Effector CD4-positive, alpha-beta T cell (primary cell): ENCODE results near the gene NCS1.
"Not testable (repeated sequence)": the region's sequence is repeated elsewhere in the genome, so short reads cannot be mapped to it uniquely, and the experiment has no call there.

ENCODE experiments used
- DNase-seq: peaks from one replicate; pipeline ENCODE4 v3.0.0-alpha.2; 2020

NCS1 gene

DNA sequence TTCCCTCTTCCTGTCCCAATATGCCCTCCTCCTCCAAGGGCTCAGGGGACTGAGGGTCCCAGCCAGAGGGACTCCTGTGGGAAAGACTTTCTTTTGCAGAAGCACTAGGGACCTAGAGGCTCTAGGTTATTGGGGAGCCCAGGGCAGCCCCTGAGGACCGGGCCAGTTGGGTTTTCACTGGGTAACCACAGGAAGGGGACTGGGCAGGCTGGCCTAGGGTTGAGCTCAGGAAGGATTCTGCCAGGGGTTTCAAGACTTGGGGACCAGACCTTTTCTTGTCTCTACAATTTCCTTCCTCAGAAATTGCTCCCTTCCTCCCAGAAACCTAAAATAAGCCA, 69.0 kb downstream of the NCS1 start:
- no peak for DNase-seq

DNA sequence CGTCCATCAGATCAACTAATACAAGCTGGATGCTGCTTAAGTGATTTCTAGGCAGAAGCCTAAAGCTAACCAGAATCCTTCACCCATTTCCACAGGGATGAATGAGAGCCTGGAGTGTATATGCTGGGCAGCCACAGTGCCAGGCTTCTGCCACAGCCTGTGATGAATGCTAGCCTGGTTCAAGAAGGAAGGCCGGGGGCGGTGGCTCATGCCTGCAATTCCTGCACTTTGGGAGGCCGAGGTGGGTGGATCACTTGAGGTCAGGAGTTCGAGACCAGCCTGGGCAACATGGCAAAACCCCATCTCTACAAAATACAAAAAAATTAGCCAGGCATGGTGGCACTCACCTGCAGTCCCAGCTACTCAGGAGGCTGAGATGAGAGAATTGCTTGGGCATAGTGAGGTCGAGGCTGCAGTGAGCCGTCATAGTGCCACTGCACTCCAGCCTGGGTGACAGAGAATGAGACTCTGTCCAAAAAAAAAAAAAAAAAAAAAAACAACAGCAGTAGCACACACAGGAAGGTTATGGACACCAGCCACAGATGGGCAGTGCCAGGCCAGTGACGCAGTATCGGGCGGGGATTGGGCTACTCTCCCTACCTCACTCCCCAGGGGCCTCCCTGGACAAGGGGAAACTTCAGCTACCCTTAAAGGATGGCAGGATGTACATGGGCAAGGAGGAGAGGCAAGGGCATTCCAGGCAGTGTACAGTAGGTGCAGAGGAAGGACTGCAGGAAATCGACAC, 70.2 kb downstream of the NCS1 start:
- DNase-seq, result no peak

DNA sequence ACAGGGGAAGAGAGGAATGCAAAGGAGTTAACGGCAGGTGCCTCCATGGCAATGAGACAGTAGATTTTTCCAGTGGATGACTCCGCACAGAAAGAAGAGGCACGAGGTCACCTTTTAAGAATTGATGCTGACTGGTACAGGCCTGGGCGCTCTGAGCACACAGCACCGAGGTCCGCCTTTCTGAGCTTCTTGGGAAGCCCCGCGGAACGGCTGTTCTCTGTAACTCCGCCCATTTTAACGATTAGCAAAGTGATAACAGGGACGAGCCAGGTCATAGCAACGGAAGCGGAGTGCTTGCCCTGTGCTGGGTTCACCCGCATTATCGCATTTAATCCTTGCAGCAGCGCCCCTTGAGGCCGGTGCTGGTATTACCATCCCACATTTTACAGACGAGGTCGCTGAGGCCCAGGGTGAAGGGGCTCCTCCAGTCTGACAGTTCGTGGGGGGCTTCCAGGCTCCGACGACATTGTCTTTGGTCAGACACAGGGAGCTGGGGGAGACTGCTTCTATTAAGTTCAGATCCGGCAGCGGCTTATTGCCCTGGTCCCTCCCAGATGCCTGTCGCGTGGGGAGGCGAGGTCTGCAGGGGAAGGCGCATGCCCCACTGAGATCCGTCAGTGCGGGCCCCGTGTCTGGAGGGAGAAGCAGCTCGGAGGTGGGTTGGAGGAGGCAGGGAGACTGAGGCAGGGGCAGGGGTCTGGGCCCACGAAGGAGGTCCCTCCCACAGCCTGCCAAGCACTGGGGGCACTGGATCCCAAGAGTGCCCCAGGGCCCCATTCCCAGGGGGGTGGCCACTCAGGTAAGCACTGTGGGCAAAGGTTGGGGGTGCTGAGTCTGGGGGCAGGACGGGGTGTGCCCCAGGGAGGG, 71.0 kb downstream of the NCS1 start:
- DNase-seq, result peak; percentile 74

DNA sequence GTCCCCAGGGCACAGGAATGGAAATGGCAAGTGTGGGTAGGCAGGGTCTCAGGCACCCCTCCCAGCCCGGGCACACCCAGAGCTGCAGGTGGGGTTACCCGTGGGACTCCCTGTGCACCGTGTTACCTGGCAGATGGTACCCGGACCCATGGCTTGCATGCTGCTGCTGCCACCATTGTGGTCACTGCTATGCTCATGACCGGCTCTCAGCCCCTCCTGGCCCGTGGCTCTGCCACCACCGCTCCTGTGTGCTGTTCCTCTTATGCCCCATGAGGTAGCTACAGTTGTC, 71.6 kb downstream of the NCS1 start:
- no peak for DNase-seq

DNA sequence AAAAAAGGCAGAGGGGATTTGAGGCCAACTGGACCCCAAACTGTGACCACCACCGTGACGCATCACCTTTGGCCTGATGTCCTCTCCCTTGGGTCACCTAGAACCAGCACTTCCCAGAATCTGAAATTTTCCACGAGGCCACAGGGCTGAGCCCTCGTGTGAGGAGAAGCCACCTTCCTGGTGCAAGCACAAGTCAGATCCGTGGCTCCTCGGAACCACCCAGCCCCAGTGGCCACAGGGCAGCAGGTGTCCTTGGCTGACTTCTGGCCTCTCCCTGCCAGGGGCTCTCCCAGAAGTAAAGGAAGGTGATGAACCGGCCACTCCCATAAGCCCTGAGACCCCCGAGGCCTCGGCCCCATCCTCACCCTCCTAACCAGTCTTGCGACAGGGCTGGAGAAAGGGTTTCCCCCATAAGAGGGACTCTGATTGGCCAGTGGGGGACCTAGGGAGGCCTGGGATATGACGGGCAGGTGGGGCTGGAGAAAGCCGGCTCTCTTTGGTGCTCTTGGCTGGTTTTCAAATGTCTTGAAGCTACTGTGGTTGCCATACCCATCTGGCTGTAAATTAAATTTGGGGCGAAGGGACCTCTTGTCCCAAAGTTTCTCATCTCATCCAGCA, 72.5 kb downstream of the NCS1 start:
- DNase-seq, result no peak

DNA sequence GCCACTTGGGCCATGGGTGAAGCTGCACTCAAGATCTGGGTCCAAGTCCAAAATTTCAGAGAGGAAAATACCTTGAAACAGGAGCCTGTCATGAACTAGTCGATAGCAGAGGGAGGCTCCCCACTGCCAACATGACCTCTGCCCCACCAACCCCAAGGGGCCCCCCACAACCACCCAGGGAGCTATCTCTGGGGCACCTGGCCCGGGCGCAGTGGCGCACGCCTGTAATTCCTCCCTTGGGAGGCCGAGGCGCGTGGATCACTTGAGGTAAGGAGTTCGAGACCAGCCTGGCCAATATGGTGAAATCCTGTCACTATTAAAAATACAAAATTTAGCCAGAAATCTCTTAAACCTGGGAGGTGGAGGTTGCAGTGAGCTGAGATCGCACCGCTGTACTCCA, 73.3 kb downstream of the NCS1 start:
- DNase-seq, result no peak

DNA sequence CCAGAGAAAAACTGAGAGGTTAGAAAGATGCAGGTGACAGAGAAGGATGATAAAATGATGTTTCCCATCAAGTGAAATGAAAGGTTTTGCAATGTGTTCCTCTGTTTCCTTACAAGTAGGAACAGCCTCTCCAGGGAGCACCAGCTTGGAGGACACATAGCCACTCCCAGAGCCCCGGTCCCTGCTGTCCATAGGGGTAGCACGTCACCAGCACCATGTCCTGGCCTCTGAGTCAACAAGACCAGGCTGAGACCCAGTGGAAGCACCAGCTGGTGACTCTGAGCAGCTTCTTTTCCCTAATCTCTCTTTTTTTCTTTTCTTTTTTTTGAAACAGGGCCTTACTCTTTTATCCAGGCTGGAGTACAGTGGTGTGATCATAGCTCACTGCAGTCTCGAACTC, 73.9 kb downstream of the NCS1 start:
- no peak for DNase-seq

DNA sequence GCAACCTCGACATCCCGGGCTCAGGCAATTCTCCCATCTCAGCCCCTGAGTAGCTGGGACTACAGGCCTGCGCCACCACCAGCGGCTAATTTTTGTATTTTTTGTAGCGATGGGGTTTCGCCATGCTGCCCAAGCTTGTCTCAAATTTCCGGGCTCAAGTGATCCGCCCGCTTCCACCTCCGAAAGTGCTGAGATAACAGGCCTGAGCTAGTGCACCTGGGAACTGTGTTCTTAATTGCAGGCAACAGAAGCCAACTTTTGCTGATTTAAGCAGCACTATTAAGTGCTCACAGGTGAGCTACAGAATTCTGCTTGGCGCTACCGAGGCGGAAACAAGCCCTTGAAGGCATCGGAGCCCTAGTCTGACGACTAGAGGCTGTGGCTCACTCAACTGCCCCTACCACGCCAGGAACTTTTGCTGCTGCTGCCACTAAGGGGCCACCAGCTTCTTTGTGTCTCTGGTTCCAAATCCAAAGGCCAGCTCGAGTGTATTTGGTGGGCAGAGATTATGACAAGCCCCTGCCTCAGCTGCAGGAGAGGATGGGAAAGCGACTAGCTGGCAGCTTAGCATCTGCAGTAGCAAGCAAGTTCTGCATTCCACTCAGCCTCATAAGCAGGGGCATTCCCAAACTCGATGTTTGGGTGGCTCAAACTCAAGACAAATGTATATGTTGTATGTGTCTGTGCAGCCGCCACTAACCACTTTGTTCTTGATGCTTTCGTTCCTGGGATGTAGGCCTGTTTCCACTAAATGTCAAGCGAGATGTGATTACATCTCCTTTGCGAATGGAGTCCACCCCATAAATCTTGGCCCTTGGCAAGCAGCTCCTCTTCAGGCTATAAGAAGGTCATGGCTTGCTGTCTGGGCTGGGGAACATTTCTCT, 82.8 kb downstream of the NCS1 start:
- DNase-seq, result no peak

DNA sequence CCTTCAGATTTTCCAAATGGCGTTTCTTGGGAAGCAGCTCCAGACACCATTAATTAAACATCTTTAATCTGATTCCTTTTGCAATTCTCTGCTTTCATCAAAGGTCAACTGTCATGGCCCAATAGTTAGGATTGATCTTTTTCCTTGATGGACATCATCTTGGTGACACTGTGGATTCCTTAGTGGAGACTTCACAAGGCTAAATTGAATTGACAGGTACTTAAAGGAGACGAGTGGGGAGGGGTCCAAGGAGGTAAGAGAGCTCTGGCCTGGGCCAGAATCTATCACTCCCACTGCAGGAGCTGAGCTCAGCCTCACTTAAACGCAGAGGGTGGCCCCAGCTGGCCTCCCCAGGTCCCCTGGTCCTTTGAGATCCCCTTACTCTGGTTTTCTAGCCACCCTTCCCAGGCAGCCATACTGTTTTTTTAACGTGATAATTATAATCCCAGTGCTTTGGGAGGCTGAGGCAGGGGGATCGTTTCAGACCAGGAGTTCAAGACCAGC, 83.5 kb downstream of the NCS1 start:
- DNase-seq, result no peak

DNA sequence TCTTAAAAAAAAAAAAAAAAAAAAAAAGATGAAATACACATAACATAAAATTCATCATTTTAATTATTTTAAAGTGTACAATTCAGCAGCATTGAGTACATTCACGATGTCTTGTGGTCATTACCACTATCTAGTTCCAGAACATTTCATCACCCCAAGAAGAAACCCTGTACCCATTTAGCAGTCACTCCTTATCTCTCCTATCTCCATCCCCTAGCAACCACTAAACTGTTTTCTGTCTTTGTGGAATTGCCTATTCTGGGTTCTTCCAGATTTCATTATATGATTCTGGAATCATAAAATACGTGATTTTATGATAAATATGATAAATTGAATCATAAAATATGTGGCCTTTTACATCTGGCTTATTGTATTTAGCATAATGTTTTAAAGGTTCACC, 84.4 kb downstream of the NCS1 start:
- DNase-seq, result no peak

DNA sequence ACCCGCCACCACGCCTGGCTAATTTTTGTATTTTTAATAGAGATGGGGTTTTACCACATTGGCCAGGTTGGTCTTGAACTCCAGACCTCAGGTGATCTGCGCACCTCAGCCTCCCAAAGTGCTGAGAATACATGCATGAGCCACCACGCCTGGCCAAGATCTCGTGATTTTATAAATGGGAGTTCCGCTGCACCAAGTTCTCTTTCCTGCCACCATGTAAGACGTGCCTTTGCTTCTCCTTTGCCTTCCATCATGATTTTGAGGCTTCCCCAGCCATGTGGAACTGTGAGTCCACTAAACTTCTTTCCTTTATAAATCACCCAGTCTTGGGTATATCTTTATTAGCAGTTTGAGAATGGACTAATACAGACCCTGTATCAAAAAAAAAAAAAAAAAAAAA, 85.9 kb downstream of the NCS1 start:
- not testable (repeated sequence) for DNase-seq

DNA sequence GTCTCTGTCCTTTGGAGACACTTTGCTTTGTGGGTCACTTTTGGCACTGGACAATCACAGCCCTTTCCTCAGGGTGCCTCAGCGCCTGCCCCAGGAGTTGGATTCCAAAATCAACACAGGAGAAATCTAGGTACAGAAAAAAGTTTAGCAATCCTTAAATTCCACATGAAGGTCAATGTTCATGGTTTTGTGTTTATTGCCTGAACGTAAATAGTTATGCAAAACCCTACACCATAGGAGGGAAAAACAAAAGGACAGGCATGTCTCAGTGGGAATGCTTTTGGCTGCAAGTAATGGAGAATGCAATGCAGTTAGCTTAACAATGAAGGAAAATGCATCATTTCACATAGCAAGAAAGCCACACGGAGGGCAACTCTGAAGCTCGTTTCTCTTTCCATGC, 86.8 kb downstream of the NCS1 start:
- no peak for DNase-seq

DNA sequence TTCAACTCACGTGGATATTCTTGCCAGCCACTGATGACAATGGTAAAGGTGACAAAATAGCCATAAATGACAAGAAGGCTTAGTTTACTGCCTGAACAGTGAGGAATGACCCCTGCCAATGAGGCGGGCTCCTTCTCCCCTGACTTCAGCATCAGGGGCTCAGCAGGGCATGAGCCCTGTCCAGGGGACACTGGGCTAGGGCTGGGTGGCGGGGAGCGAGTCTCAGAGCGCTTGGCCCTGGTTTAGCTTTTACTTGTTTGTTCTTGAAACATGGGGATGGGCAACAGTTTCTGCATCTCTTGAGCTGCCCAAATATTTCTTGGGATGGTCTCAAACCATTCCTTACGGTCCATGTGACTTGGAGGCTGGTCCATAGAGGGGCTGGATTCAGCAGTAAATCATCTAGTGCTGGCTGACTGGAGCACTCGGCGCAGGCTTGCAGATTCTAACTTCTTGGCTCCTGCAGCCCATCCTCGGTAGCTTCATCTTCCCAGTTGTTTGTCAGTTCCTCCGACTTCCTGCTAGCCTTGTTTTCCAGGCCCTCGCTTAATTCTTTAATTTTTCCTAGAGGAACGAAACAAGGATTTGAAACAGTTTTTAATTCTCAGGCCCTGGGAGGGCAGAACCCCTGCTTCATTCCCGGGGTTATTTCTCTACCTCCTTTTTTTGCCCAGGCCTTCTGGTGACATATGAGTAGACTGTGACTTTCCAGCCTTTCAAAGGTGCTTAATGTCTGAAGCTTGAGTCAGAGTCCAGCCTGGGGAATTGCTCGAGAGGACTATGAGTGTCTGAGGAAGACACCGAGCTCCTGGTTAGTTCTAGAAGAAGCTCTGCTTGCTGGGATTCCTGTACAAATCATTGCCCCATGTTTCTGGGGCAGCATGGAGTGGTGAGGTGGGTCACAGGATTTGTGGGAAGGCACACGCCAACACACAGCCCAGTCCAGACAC, 88.9 kb downstream of the NCS1 start:
- DNase-seq, result no peak

DNA sequence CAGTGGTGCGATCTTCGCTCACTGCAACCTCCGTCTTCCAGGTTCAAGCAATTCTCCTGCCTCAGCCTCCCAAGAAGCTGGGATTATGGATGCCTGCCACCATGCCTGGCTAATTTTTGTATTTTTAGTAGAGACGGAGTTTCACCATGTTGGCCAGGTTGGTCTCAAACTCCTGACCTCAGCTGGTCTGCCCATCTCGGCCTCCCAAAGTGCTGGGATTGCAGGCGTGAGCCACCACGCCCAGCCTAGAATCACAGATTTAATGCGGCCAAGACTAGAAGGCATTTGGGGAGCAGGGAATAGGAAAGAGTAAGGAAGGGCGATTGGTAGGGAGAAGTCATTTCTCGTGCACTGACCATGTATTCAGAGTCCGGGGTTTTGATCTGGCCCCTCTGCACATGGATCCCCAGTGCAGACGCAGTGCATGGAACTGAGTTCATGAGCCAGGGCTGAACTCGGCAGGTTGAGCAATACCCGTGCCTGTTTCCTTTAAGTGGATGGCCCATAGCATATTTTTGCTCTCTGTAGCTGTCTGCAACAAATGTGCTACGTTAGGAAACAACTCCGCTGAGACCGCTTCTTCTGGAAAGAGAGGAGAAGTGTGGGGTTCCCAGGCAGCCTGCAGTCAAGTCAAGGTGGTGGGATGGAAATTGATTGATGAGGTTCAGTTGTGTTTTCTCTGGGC, 90.0 kb downstream of the NCS1 start:
- DNase-seq, result no peak

DNA sequence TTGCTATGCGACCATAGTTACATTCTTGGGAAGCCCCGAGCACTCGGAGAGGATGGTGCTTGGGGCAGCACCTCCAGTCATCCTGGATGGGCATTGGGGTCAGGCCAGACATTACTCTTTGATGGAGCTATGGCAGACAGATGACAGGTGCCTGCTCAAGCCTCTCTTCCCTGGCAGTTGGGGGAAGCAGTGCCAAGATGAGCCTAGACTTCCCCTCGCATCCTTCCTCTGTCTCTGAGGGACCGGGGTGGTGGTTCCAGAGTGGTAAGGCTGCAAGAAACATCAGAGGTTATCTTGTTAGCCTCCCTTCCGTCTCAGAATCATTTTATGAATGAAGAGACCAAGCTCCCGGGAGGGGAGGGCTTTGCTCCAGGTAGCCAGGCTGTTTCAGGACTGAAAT, 90.6 kb downstream of the NCS1 start:
- DNase-seq, result no peak

DNA sequence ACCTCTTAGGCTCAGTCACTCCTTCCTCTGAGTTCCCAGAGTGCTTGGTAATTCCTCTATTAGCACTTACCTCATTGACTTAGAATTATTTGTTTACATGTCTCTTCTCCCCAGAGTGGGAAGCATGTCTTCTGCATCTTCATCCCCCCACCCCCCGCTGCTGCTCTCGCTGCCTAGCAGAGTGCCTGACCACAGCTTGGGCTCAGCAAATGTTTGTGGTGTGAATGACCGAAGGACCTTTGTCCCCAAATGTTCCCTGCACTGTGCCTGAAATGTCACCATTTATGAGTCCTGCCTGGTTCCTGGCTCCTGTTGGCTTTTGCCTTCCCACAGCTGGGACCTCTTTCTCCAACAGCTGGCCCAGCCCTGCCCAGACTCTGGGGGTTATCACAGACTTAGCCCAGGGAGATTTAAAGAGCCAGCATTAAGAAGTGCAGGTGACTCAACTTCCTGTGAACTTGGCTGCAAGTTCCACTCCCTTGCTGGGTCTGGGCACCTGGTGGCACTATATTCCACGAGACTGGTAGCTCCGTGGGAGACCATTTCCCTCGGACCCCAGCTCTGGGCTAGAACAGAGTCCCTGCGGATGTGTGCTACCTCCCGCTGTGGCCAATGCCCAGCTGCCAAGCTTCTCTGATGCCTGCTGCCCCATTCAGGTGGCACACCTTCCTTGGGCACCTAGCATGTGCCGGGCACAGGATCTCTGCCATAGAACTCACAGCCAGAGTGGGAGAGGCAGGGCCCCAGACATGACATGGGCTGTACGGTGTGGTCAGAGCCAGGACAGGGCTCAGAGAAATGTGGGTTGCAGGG, 91.6 kb downstream of the NCS1 start:
- DNase-seq, result no peak

DNA sequence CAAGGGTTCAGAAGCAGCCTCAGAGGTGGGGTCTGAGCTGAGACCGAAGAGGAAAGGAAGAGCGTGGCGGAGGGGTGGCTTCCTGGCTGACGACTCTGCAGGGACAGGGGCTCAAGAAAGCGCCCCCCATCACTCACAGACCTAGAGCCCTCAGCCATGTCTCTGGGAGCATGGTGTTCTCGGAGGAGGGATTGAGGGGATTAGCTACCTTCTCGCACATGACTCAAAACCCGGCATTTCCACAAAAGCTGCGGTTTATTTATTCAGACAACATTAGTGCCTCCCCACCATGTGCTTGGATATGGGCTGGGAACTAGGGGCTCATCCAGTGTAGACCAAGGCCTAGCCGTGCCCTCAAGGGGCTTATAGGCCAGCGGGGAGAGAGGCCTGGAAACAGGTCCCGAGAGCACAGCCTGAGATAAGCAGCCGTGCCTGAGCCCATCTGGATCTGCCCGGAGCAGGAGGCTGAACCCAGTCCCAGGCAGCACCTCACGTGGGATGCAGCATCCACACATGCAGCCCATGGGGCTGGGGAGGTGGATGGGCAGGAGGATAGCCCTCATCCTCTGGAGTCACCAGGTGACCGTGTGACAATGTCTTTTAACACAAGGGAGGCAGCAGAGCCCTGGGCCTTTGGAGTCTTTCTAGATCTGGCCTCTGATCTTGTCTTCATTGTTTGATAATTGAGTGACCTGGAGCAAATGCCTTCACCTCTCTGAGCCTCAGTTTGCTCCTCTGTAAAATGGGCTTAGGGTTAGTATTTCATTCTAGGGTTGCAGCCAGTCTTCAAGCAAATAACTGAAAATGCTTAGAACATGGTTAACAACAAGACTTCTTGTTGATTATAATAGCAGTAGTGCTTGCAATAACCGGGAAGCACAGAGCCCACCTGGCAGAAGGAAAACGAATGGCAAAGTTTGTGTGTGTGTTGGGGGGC, 92.5 kb downstream of the NCS1 start:
- DNase-seq, result no peak

DNA sequence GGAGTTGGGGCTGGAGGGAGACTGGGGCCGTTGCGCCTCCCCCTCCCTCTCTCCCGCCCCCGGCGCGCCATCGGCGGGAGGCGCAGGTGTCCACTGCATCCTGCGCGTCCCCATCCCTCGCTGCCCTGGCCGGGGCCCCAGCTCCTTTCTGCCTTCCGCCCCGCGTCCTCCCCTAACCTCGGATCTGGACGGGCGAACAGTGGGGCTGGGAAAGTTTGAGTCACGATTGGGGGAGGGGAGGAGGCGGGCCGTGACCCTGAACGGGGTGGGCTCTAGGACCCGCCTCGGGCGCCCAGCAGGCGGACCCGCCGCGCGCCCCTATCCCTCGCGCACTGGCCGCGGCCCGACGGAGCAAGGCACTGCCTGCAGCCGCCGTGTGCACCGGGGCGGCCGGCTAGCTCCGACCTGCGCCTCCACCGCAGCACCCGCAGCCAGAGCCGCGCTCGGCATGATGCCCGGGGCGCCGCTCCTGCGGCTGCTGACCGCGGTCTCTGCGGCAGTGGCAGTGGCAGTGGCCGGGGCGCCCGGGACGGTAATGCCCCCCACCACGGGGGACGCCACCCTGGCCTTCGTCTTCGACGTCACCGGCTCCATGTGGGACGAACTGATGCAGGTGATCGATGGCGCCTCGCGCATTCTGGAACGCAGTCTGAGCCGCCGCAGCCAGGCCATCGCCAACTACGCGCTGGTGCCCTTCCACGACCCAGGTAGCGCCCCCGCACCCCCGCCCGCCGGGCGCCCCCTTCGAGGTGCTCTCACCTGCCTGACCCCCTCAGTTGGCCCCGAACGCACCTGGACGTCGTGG, 93.4 kb downstream of the NCS1 start, which contains the start of gene HMCN2:
HMCN2 (plus strand) TSS at position 330 of the 805 bp plus-strand sequence; CDS start at position 449, 119 bp downstream.
- DNase-seq, result no peak
